ENCODE data around the gene TP63. TPM values are rescaled to one million over a fixed set of nuclear protein-coding genes. Genes with fewer than 3 reads are reported as not detected.
A peak's percentile ranks its signal among the peaks of the same experiment; 100 is the strongest.

Gene TP63
- total RNA-seq, 1 experiment from 2014 or later = 3.6 TPM

DNA sequence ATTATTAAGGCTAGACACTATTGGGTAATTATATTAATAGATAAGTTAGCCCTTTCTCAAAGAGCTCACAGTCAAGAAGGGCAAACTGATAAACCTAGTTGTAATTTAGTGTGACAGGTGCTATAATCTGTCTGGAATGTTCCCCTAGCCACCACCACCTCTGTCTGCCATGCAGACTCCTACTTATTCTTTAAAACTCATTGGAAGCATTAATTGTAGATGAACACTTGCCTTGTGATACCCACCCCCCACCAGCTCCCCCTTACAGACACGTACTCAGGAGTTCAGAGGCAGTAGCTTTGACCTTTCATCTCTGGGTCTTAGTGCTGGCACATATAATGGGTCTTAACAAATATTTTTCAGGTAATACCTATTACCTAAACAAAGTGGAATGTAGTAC is 195.9 kb downstream of the TP63 start:
- Histone ChIP-seq H3K79me2 (ENCODE audit: low read depth) (no peaks in the 10 kb centered on the region), H3F3A (ENCODE audit: insufficient read depth, low read depth) (no peaks in the 10 kb centered on the region), H3K4me1 (replicated peaks; ENCODE audit: insufficient read depth) (peaks cover 14% of the 10 kb centered on the region; the same call in 1 of the 2 replicates), H3K27ac (no peak overlapping the region), H3K9me3 (ENCODE audit: insufficient read depth, low read depth) (peaks cover 11% of the 10 kb centered on the region; the same call in 1 of the 2 replicates), H3K27me3 (ENCODE audit: insufficient read depth, low read depth) (no peaks in the 10 kb centered on the region), H2AFZ (no peak overlapping the region), H3K9me2 (ENCODE audit: insufficient read depth) (no peaks in the 10 kb centered on the region), H4K20me1 (ENCODE audit: insufficient read depth) (no peaks in the 10 kb centered on the region), H3K4me2 (no peak overlapping the region), H3K4me3 (no peak overlapping the region), H3K36me3 (ENCODE audit: low read depth) (no peaks in the 10 kb centered on the region)
- intact Hi-C loops (cut with micrococcal nuclease; ENCODE audit: unreplicated experiment) = no loop called here
- CTCF ChIA-PET = no interaction called here
- POLR2A ChIA-PET (ENCODE audit: unreplicated experiment) = no interaction called here
- no TSS peak for BruUV-seq (replicated peaks)
- no peak for TF ChIP-seq EZH2 (IDR thresholded peaks at IDR 0.05; ENCODE audit: low read depth)
- TF ChIP-seq, protein P1, sequence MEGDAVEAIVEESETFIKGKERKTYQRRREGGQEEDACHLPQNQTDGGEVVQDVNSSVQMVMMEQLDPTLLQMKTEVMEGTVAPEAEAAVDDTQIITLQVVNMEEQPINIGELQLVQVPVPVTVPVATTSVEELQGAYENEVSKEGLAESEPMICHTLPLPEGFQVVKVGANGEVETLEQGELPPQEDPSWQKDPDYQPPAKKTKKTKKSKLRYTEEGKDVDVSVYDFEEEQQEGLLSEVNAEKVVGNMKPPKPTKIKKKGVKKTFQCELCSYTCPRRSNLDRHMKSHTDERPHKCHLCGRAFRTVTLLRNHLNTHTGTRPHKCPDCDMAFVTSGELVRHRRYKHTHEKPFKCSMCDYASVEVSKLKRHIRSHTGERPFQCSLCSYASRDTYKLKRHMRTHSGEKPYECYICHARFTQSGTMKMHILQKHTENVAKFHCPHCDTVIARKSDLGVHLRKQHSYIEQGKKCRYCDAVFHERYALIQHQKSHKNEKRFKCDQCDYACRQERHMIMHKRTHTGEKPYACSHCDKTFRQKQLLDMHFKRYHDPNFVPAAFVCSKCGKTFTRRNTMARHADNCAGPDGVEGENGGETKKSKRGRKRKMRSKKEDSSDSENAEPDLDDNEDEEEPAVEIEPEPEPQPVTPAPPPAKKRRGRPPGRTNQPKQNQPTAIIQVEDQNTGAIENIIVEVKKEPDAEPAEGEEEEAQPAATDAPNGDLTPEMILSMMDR (conservative IDR thresholded peaks at IDR 0.05) = no peak
- no peak for DNase-seq

GRCh38 chr3:189830401-189830800 is 199.2 kb downstream of the TP63 start:
- no peaks in the 10 kb centered on the region for H4K20me1 ChIP-seq (ENCODE audit: insufficient read depth)
- intact Hi-C loops (cut with micrococcal nuclease; ENCODE audit: unreplicated experiment) = no loop called here
- H3K27ac ChIP-seq = no peak overlapping the region
- no peaks in the 10 kb centered on the region for H3K27me3 ChIP-seq (ENCODE audit: insufficient read depth, low read depth)
- H3K4me1 ChIP-seq (replicated peaks; ENCODE audit: insufficient read depth) = peaks cover 6% of the 10 kb centered on the region; the same call in 1 of the 2 replicates
- no peak overlapping the region for H2AFZ ChIP-seq
- no peak overlapping the region for H3K4me3 ChIP-seq
- H3K9me2 ChIP-seq (ENCODE audit: insufficient read depth) = no peaks in the 10 kb centered on the region
- TF ChIP-seq, protein P1 (conservative IDR thresholded peaks at IDR 0.05) = no peak
- no peak for TF ChIP-seq EZH2 (IDR thresholded peaks at IDR 0.05; ENCODE audit: low read depth)
- ChIA-PET CTCF (no interaction called here), POLR2A (ENCODE audit: unreplicated experiment) (interaction anchor here (0.7 kb wide), 1 partner anchor 40 kb away, joined by 3 read pairs; no protein-coding TSS in a partner anchor)
- H3K9me3 ChIP-seq (ENCODE audit: insufficient read depth, low read depth) = peaks cover 7% of the 10 kb centered on the region; the same call in 1 of the 2 replicates
- peak in 1 of 2 experiments; percentile 24 for DNase-seq
- no peaks in the 10 kb centered on the region for H3K79me2 ChIP-seq (ENCODE audit: low read depth)
- H3K4me2 ChIP-seq = no peak overlapping the region
- H3F3A ChIP-seq (ENCODE audit: insufficient read depth, low read depth) = no peaks in the 10 kb centered on the region
- H3K36me3 ChIP-seq (ENCODE audit: low read depth) = no peaks in the 10 kb centered on the region
- BruUV-seq (replicated peaks) = no TSS peak

DNA sequence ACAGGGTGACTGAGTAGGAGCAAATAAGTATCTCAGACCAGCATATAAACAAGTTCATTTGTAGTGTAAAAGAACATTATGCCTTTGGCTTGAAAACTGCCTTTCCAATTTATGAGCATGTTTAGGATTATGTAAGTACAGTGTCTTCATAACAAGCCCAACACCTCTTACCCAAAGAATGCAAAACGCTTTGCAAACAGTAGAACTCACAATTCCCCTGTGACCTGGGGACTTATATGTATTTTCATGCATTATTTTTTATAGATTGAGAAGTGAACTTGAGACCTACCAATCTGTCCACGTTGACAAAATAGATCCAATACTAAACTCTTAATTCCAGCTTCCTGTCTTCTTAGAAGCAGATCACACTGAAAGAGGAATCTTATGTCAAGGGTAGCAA is 202.1 kb downstream of the TP63 start:
- H3K4me1 ChIP-seq (replicated peaks; ENCODE audit: insufficient read depth) = no peaks in the 10 kb centered on the region
- BruUV-seq (replicated peaks) = no TSS peak
- no peaks in the 10 kb centered on the region for H3K27me3 ChIP-seq (ENCODE audit: insufficient read depth, low read depth)
- no peaks in the 10 kb centered on the region for H3F3A ChIP-seq (ENCODE audit: insufficient read depth, low read depth)
- H3K4me2 ChIP-seq = no peak overlapping the region
- ChIA-PET CTCF (no interaction called here), POLR2A (ENCODE audit: unreplicated experiment) (no interaction called here)
- intact Hi-C loops (cut with micrococcal nuclease; ENCODE audit: unreplicated experiment) = no loop called here
- no peaks in the 10 kb centered on the region for H3K9me2 ChIP-seq (ENCODE audit: insufficient read depth)
- H3K9me3 ChIP-seq (ENCODE audit: insufficient read depth, low read depth) = peaks cover 7% of the 10 kb centered on the region
- H3K4me3 ChIP-seq = no peak overlapping the region
- no peaks in the 10 kb centered on the region for H3K79me2 ChIP-seq (ENCODE audit: low read depth)
- H4K20me1 ChIP-seq (ENCODE audit: insufficient read depth) = no peaks in the 10 kb centered on the region
- H2AFZ ChIP-seq = 0 out of 2 replicates have a peak overlapping the region, but pooled peaks have one; percentile 17
- TF ChIP-seq, protein P1 (conservative IDR thresholded peaks at IDR 0.05) = no peak
- TF ChIP-seq EZH2 (IDR thresholded peaks at IDR 0.05; ENCODE audit: low read depth) = no peak
- DNase-seq = peak in 1 of 2 experiments; percentile 16
- H3K36me3 ChIP-seq (ENCODE audit: low read depth) = no peaks in the 10 kb centered on the region; the same call in 1 of the 2 replicates
- no peak overlapping the region for H3K27ac ChIP-seq

Measured in PC-9 (cell line).